K562 (cell line): ENCODE measurements around the gene SPINK2. TPM values are rescaled to one million over a fixed set of nuclear protein-coding genes. Genes with fewer than 3 reads are reported as not detected.

Experiments
- ATAC-seq: fragments of 200-7000 bp; cut with Tn5 transposase; 3 replicates; pipeline ENCODE4 v1.9.1; 2020; ENCODE audit warnings: moderate library complexity
- BruUV-seq: library from RNA; stranded (reverse); fragments of 400-500 nt; replicated peaks from 2 replicates; lab custom pipeline; 2021; lab: Mats Ljungman, UMichigan
- CTCF ChIA-PET: fragments of 300-600 bp; formaldehyde crosslinking; extraction: SDS; loops from one replicate; lab custom pipeline; 2021; ENCODE audit warnings: low intra/inter-chr PET ratio; lab: Yijun Ruan, JAX
- POLR2A ChIA-PET: fragments of 300-600, 350-650 bp; sonication (Branson Sonifier 250); formaldehyde crosslinking; extraction: SDS; loops from one replicate; lab custom pipeline; 2021; ENCODE audit warnings: antibody characterized with exemption, inconsistent platforms; lab: Yijun Ruan, JAX
- DNase-seq, 4 experiments: peaks; one replicate each; pipeline versions ENCODE4 v3.0.0 to v3.0.0-alpha.2; 2011 to 2018; ENCODE audit warnings: low spot score in 3 of 4, mixed read lengths in 3 of 4; ENCODE audit errors: extremely low read depth in 1 of 4
- FAIRE-seq: peaks from 2 replicates; lab custom pipeline; 2011; peaks lifted over from hg19 to GRCh38; lab: Jason Lieb, UNC
- H2AFZ ChIP-seq: 2 replicates; pipeline ENCODE4 v1.6.0; 2011; ENCODE audit warnings: low read depth, low read length, control low read depth, inconsistent platforms
- H3K27ac ChIP-seq: fragments of 200-600 bp; 3 replicates; pipeline ENCODE4 v1.8.0; 2011; ENCODE audit warnings: low read depth, mild to moderate bottlenecking, control low read depth, inconsistent platforms, low read length, moderate library complexity, mixed read lengths; ENCODE audit errors: extremely low read depth
- H3K27me3 ChIP-seq, 2 experiments: fragments of 300-600 bp in 1 of 2; 2 replicates in 1 of 2; 3 replicates in 1 of 2; pipeline versions ENCODE4 v1.6.0 to v1.8.0; 2011; ENCODE audit warnings: inconsistent platforms in 2 of 2, low read length in 2 of 2, mild to moderate bottlenecking in 1 of 2, mixed read lengths in 1 of 2, moderate library complexity in 1 of 2; ENCODE audit not compliant: control insufficient read depth in 2 of 2, insufficient read depth in 2 of 2
- H3K36me3 ChIP-seq: fragments of 300-600 bp; 3 replicates; pipeline ENCODE4 v1.8.0; 2011; ENCODE audit warnings: mild to moderate bottlenecking, low read length, inconsistent platforms; ENCODE audit not compliant: control insufficient read depth, insufficient read depth
- H3K4me1 ChIP-seq, 2 experiments: fragments of 200-600 bp in 1 of 2; replicated peaks in 1 of 2; 2 replicates in 1 of 2; 3 replicates in 1 of 2; pipeline versions ENCODE4 v1.5.1 to v1.8.0; 2011; ENCODE audit warnings: inconsistent platforms in 2 of 2, low read length in 2 of 2, mild to moderate bottlenecking in 1 of 2, mixed read lengths in 1 of 2, moderate library complexity in 1 of 2; ENCODE audit not compliant: control insufficient read depth in 2 of 2, insufficient read depth in 2 of 2
- H3K4me2 ChIP-seq: 2 replicates; pipeline ENCODE4 v1.6.1; 2011; ENCODE audit warnings: low read length, control low read depth, inconsistent platforms, mixed read lengths; ENCODE audit not compliant: insufficient read depth
- H3K4me3 ChIP-seq: fragments of 200-600 bp; sonication (generic), shearing (Covaris generic); 2 replicates; pipeline ENCODE4 v1.5.1; 2016; ENCODE audit warnings: control low read depth, inconsistent platforms
- H3K79me2 ChIP-seq: fragments of 200-600 bp; 3 replicates; pipeline ENCODE4 v1.8.0; 2011; ENCODE audit warnings: low read length, inconsistent platforms; ENCODE audit not compliant: control insufficient read depth, insufficient read depth
- H3K9ac ChIP-seq, 2 experiments: 2 replicates each; pipeline versions ENCODE4 v1.6.0 to v1.6.1; 2011; ENCODE audit warnings: low read depth in 2 of 2, low read length in 2 of 2, control low read depth in 1 of 2, inconsistent platforms in 1 of 2, mild to moderate bottlenecking in 1 of 2, mixed read lengths in 1 of 2; ENCODE audit not compliant: insufficient read depth in 1 of 2
- H3K9me1 ChIP-seq: one replicate; pipeline ENCODE4 v1.6.0; 2011; ENCODE audit warnings: inconsistent platforms, mild to moderate bottlenecking, low read length, moderate library complexity; ENCODE audit not compliant: control insufficient read depth, insufficient read depth
- H3K9me3 ChIP-seq: replicated peaks from 2 replicates; pipeline ENCODE4 v1.5.1; 2011; ENCODE audit warnings: low read depth, low read length, inconsistent platforms; ENCODE audit not compliant: control insufficient read depth, insufficient read depth
- H4K20me1 ChIP-seq: replicated peaks from 2 replicates; pipeline ENCODE4 v1.6.1; 2011; ENCODE audit warnings: low read length, inconsistent platforms, mixed read lengths; ENCODE audit not compliant: control insufficient read depth, insufficient read depth
- ASH1L ChIP-seq: fragments of 450-650 bp; IDR thresholded peaks from 2 replicates; pipeline ENCODE4 v1.6.1; 2018; ENCODE audit warnings: borderline replicate concordance, mild to moderate bottlenecking, low read depth; ENCODE audit not compliant: partially characterized antibody
- CHD2 ChIP-seq: IDR thresholded peaks from 2 replicates; pipeline ENCODE4 v1.6.1; 2011; ENCODE audit warnings: low read depth, low read length
- HDGF ChIP-seq: fragments of 450-650 bp; IDR thresholded peaks from 2 replicates; pipeline ENCODE4 v1.6.1; 2016
- IFI16 ChIP-seq: fragments of 250-450 bp; sonication (Bioruptor Pico); IDR thresholded peaks from 2 replicates; pipeline ENCODE4 v2.1.2; 2022; ENCODE audit warnings: mild to moderate bottlenecking, inconsistent platforms
- KHSRP ChIP-seq: fragments of 450-650 bp; IDR thresholded peaks from 2 replicates; pipeline ENCODE4 v1.6.1; 2017
- RBM22 ChIP-seq: fragments of 200-400 bp; formaldehyde crosslinking; IDR thresholded peaks from 2 replicates; pipeline ENCODE4 v1.6.1; 2018; ENCODE audit warnings: low read length, low read depth; ENCODE audit not compliant: poor library complexity, severe bottlenecking
- SIN3A ChIP-seq, 2 experiments: fragments of 150-350 bp in 1 of 2; IDR thresholded peaks; 2 replicates each; pipeline ENCODE4 v1.6.1; 2011 to 2016; ENCODE audit warnings: borderline replicate concordance in 2 of 2, low read depth in 2 of 2, low read length in 2 of 2, mild to moderate bottlenecking in 2 of 2, moderate library complexity in 2 of 2; ENCODE audit not compliant: control insufficient read depth in 1 of 2
- SOX6 ChIP-seq: fragments of 450-650 bp; IDR thresholded peaks from 2 replicates; pipeline ENCODE4 v1.6.1; 2014; ENCODE audit warnings: mild to moderate bottlenecking
- TSC22D4 ChIP-seq: fragments of 450-650 bp; IDR thresholded peaks from 2 replicates; pipeline ENCODE4 v1.6.1; 2016; ENCODE audit warnings: missing genetic modification characterization, missing biosample characterization, control low read depth
- ZNF239 ChIP-seq: fragments of 250-450 bp; sonication (Bioruptor Pico); IDR thresholded peaks from 2 replicates; pipeline ENCODE4 v1.4.0; 2020; ENCODE audit warnings: mild to moderate bottlenecking
- ZNF408 ChIP-seq: fragments of 250-450 bp; sonication (Bioruptor Pico); IDR thresholded peaks from 2 replicates; pipeline ENCODE4 v1.4.0; 2020; ENCODE audit warnings: low read depth, mild to moderate bottlenecking, moderate library complexity
- ZNF699 ChIP-seq: fragments of 250-450 bp; sonication (Bioruptor Pico); IDR thresholded peaks from 2 replicates; pipeline ENCODE4 v1.8.0; 2021; ENCODE audit warnings: mild to moderate bottlenecking, moderate library complexity; ENCODE audit not compliant: insufficient replicate concordance
- ZNF79 ChIP-seq: fragments of 250-450 bp; sonication (Bioruptor Pico); IDR thresholded peaks from 2 replicates; pipeline ENCODE4 v1.4.0; 2020; ENCODE audit warnings: low read depth, mild to moderate bottlenecking, moderate library complexity
- WGBS: fragments of 100-300 bp; shearing (Covaris generic); methylation state at CpG from one replicate; pipeline ENCODE4 v1.1.6; 2016; ENCODE audit warnings: low coverage, mixed read lengths; ENCODE audit not compliant: insufficient coverage; ENCODE audit errors: missing lambda C conversion rate; 5-methylcytosine and 5-hydroxymethylcytosine counted together
- in situ Hi-C: fragments of 300-500 bp; cut with MboI; formaldehyde crosslinking; loops from 4 replicates; pipeline ENCODE4 v1.15.0; 2018; ENCODE audit warnings: inconsistent platforms, mixed read lengths
- intact Hi-C: fragments of 100-400 bp; cut with micrococcal nuclease; formaldehyde crosslinking; loops from 2 replicates; pipeline ENCODE4 v1.14.2; 2022
- polyA plus RNA-seq, 8 experiments: library from polyadenylated mRNA; depleted of rRNA in 4 of 8; stranded (reverse) in 5 of 8; unstranded in 3 of 8; fragments of >200 nt; fragmentation: Nextera tagmentation in 2 of 8; fragmentation: Illumina TruSeq in 1 of 8; extraction: Ambion mirVana in 2 of 8; extraction: Trizol in 1 of 8; gene quantifications; 2 replicates each; pipeline versions ENCODE4 v1.2.1 to v1.2.3, GENCODE V29; 2011 to 2014; ENCODE audit warnings: inconsistent platforms in 1 of 8, missing spikeins in 1 of 8
- total RNA-seq, 7 experiments: library from RNA; depleted of rRNA in 6 of 7; stranded (reverse); fragments of >200 nt in 6 of 7; fragmentation: Illumina TruSeq in 2 of 7; extraction: Trizol in 2 of 7; gene quantifications; 2 replicates each; pipeline versions ENCODE4 v1.2.1 to v1.2.3, GENCODE V29; 2011 to 2021; ENCODE audit warnings: low replicate concordance in 1 of 7
- TF ChIP-seq, protein P1 (sequence below): fragments of 450-650 bp; IDR thresholded peaks from 2 replicates; pipeline ENCODE4 v1.6.1; 2017; ENCODE audit warnings: antibody characterized with exemption
- TF ChIP-seq, protein P2 (sequence below): fragments of 250-450 bp; sonication (Bioruptor Pico); IDR thresholded peaks from 2 replicates; pipeline ENCODE4 v1.5.0; 2021
- TF ChIP-seq, protein P3 (sequence below): sonication (generic); formaldehyde crosslinking; IDR thresholded peaks from 2 replicates; pipeline ENCODE4 v1.8.1; 2022; ENCODE audit warnings: missing genetic modification reagents

Gene SPINK2
- total and polyA plus RNA-seq, 9 of the 15 experiments (the other 6 are each of a cell fraction or from before 2014, with no cell fraction given) = not detected

DNA sequence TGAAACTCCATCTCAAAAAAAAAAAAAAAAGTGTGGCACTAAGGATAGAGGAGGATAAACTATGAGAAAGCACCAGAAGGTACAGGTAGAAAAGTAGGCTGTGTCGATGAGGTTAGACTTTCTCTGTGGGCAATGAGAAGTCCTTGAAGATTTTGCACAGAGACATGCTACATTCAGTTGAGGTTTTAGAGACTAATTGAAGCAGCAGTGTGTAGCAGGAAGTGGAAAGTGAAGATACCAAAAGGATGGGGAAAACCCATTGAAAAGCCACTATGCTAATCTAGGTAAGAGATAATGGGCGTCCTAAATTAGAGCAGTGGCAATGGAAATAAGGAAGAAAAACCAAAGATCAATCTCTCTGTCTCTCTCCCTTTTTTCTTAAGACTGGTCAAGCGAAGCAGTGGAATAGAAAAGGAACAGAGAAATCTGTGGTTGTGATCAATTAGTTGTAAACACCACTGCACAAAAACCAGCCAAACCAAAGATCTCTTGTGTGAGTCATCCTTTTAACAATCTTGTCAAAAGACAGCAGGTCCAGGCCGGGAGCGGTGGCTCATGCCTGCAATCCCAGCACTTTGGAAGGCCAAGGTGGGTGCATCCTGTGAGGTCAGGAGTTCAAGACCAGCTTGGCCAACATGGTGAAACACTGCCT, 3.5 kb downstream of the SPINK2 start:
- Histone ChIP-seq H3K4me3 (no peak overlapping the region), H3K9me3 (no peaks in the 10 kb centered on the region), H3K9ac (no peak overlapping the region), H2AFZ (no peak overlapping the region), H3K4me1 (peaks cover 0 to 5% of the 10 kb centered on the region in 2 experiments; a peak in 2 of 5 replicates), H3K27ac (no peak overlapping the region), H3K27me3 (peaks cover 10 to 11% of the 10 kb centered on the region in 2 experiments), H3K79me2 (no peaks in the 10 kb centered on the region), H3K36me3 (no peaks in the 10 kb centered on the region), H4K20me1 (no peaks in the 10 kb centered on the region), H3K4me2 (no peak overlapping the region), H3K9me1 (no peaks in the 10 kb centered on the region)
- ChIA-PET CTCF (no interaction called here), POLR2A (interaction anchor here (0.6 kb wide), 1 partner anchor 40 kb away, joined by 3 read pairs; no protein-coding TSS in a partner anchor)
- ATAC-seq (no peak), FAIRE-seq (no peak), DNase-seq (no peak)
- intact Hi-C loops (no loop called here), in situ Hi-C loops (no loop called here)
- WGBS = 6% methylated on average over 4 of the region's 5 CpGs
- no TSS peak for BruUV-seq
- TF ChIP-seq ZNF239 (CRISPR knock-in tag) (no peak), ASH1L (no peak), CHD2 (no peak), ZNF408 (no peak), SOX6 (no peak), TSC22D4 (no peak), HDGF (no peak), KHSRP (no peak), ZNF79 (CRISPR knock-in tag) (no peak), IFI16 (no peak), SIN3A (IDR thresholded peaks at IDR 0.05; ENCODE audit: borderline replicate concordance in 2 of 2, control insufficient read depth in 1 of 2, low read depth in 2 of 2, low read length in 2 of 2) (no peak), RBM22 (no peak), ZNF699 (no peak)
- TF ChIP-seq, protein P1, sequence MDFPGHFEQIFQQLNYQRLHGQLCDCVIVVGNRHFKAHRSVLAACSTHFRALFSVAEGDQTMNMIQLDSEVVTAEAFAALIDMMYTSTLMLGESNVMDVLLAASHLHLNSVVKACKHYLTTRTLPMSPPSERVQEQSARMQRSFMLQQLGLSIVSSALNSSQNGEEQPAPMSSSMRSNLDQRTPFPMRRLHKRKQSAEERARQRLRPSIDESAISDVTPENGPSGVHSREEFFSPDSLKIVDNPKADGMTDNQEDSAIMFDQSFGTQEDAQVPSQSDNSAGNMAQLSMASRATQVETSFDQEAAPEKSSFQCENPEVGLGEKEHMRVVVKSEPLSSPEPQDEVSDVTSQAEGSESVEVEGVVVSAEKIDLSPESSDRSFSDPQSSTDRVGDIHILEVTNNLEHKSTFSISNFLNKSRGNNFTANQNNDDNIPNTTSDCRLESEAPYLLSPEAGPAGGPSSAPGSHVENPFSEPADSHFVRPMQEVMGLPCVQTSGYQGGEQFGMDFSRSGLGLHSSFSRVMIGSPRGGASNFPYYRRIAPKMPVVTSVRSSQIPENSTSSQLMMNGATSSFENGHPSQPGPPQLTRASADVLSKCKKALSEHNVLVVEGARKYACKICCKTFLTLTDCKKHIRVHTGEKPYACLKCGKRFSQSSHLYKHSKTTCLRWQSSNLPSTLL = no peak
- TF ChIP-seq, protein P2, sequence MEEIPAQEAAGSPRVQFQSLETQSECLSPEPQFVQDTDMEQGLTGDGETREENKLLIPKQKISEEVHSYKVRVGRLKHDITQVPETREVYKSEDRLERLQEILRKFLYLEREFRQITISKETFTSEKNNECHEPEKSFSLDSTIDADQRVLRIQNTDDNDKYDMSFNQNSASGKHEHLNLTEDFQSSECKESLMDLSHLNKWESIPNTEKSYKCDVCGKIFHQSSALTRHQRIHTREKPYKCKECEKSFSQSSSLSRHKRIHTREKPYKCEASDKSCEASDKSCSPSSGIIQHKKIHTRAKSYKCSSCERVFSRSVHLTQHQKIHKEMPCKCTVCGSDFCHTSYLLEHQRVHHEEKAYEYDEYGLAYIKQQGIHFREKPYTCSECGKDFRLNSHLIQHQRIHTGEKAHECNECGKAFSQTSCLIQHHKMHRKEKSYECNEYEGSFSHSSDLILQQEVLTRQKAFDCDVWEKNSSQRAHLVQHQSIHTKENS (CRISPR knock-in tag) = no peak
- TF ChIP-seq, protein P3, sequence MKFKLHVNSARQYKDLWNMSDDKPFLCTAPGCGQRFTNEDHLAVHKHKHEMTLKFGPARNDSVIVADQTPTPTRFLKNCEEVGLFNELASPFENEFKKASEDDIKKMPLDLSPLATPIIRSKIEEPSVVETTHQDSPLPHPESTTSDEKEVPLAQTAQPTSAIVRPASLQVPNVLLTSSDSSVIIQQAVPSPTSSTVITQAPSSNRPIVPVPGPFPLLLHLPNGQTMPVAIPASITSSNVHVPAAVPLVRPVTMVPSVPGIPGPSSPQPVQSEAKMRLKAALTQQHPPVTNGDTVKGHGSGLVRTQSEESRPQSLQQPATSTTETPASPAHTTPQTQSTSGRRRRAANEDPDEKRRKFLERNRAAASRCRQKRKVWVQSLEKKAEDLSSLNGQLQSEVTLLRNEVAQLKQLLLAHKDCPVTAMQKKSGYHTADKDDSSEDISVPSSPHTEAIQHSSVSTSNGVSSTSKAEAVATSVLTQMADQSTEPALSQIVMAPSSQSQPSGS (CRISPR knock-in tag) = no peak
